DOHH2 (cell line): ENCODE data around the gene MTMR10.

Source experiments
- H3F3A ChIP-seq: fragments of 200-600 bp; sonication (generic), shearing (Covaris generic); 2 replicates; pipeline ENCODE4 v1.6.0; 2016; ENCODE audit warnings: antibody characterized with exemption, mild to moderate bottlenecking; ENCODE audit not compliant: control insufficient read depth, insufficient read depth
- H3K27ac ChIP-seq: fragments of 200-600 bp; sonication (generic); 2 replicates; pipeline ENCODE4 v1.5.1; 2014; ENCODE audit warnings: low read depth, mild to moderate bottlenecking, low read length, moderate library complexity
- H3K27me3 ChIP-seq: fragments of 200-600 bp; sonication (generic); 2 replicates; pipeline ENCODE4 v1.6.1; 2014; ENCODE audit warnings: mild to moderate bottlenecking, low read length, mixed read lengths; ENCODE audit not compliant: control insufficient read depth
- H3K36me3 ChIP-seq: fragments of 200-600 bp; sonication (generic); 2 replicates; pipeline ENCODE4 v1.6.1; 2014; ENCODE audit warnings: mild to moderate bottlenecking, low read length, moderate library complexity, mixed read lengths; ENCODE audit not compliant: control insufficient read depth
- H3K4me1 ChIP-seq: fragments of 200-600 bp; sonication (generic); 2 replicates; pipeline ENCODE4 v1.6.1; 2014; ENCODE audit warnings: mild to moderate bottlenecking, low read length, mixed read lengths; ENCODE audit not compliant: control insufficient read depth
- H3K4me2 ChIP-seq: fragments of 200-600 bp; sonication (generic); 2 replicates; pipeline ENCODE4 v1.6.0; 2014; ENCODE audit warnings: mild to moderate bottlenecking, low read length, moderate library complexity
- H3K4me3 ChIP-seq: fragments of 200-600 bp; sonication (generic); 2 replicates; pipeline ENCODE4 v1.5.1; 2014; ENCODE audit warnings: mild to moderate bottlenecking, low read length, mixed read lengths
- H3K79me2 ChIP-seq: fragments of 200-600 bp; sonication (generic); 2 replicates; pipeline ENCODE4 v1.6.1; 2014; ENCODE audit warnings: mild to moderate bottlenecking, low read length, mixed read lengths; ENCODE audit not compliant: control insufficient read depth
- H3K9me2 ChIP-seq: fragments of 200-600 bp; sonication (generic); replicated peaks from 2 replicates; pipeline ENCODE4 v1.6.1; 2014; ENCODE audit warnings: mild to moderate bottlenecking, low read length, mixed read lengths; ENCODE audit not compliant: control insufficient read depth
- H3K9me3 ChIP-seq: fragments of 200-600 bp; sonication (generic); 2 replicates; pipeline ENCODE4 v1.6.1; 2014; ENCODE audit warnings: antibody characterized with exemption, low read length, mixed read lengths; ENCODE audit not compliant: control insufficient read depth, insufficient read depth
- H4K20me1 ChIP-seq: fragments of 200-600 bp; sonication (generic); 2 replicates; pipeline ENCODE4 v1.6.0; 2014; ENCODE audit warnings: low read depth, mild to moderate bottlenecking, antibody characterized with exemption, low read length, moderate library complexity; ENCODE audit not compliant: control insufficient read depth, insufficient read depth
- EZH2phosphoT487 ChIP-seq: fragments of 200-600 bp; sonication (generic); IDR thresholded peaks from 2 replicates; pipeline ENCODE4 v1.6.1; 2017; ENCODE audit warnings: borderline replicate concordance, mild to moderate bottlenecking, antibody characterized with exemption, low read length, moderate library complexity, mixed read lengths
- TF ChIP-seq, protein P1 (sequence below): fragments of 200-600 bp; sonication (generic); IDR thresholded peaks from one replicate; pipeline ENCODE4 v1.5.1; 2014; ENCODE audit warnings: antibody characterized with exemption, mild to moderate bottlenecking, low read depth, low read length; ENCODE audit not compliant: poor library complexity, severe bottlenecking

MTMR10 gene

GRCh38 chr15:30990036-30990435, 1.4 kb downstream of the MTMR10 start:
- H3F3A ChIP-seq, result no peaks in the 10 kb centered on the region
- H3K79me2 ChIP-seq, result peaks cover 33% of the 10 kb centered on the region
- H4K20me1 ChIP-seq, result no peaks in the 10 kb centered on the region
- peak overlapping the region; percentile 56; the same call in 1 of the 2 replicates for H3K27ac ChIP-seq
- TF ChIP-seq, protein P1, sequence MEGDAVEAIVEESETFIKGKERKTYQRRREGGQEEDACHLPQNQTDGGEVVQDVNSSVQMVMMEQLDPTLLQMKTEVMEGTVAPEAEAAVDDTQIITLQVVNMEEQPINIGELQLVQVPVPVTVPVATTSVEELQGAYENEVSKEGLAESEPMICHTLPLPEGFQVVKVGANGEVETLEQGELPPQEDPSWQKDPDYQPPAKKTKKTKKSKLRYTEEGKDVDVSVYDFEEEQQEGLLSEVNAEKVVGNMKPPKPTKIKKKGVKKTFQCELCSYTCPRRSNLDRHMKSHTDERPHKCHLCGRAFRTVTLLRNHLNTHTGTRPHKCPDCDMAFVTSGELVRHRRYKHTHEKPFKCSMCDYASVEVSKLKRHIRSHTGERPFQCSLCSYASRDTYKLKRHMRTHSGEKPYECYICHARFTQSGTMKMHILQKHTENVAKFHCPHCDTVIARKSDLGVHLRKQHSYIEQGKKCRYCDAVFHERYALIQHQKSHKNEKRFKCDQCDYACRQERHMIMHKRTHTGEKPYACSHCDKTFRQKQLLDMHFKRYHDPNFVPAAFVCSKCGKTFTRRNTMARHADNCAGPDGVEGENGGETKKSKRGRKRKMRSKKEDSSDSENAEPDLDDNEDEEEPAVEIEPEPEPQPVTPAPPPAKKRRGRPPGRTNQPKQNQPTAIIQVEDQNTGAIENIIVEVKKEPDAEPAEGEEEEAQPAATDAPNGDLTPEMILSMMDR, result peak; percentile 13
- TF ChIP-seq EZH2phosphoT487, result no peak
- H3K4me2 ChIP-seq, result peak overlapping the region; percentile 95
- H3K9me3 ChIP-seq, result no peaks in the 10 kb centered on the region
- peaks cover 15% of the 10 kb centered on the region for H3K4me1 ChIP-seq
- H3K36me3 ChIP-seq, result peaks cover 15% of the 10 kb centered on the region
- no peaks in the 10 kb centered on the region for H3K9me2 ChIP-seq
- peak overlapping the region; percentile 81 for H3K4me3 ChIP-seq
- H3K27me3 ChIP-seq, result no peaks in the 10 kb centered on the region

GRCh38 chr15:30985081-30985531, 6.3 kb downstream of the MTMR10 start:
- H3K9me3 ChIP-seq, result no peaks in the 10 kb centered on the region
- no peaks in the 10 kb centered on the region for H3K9me2 ChIP-seq
- no peak overlapping the region for H3K4me3 ChIP-seq
- H3K4me2 ChIP-seq, result no peak overlapping the region
- H4K20me1 ChIP-seq, result no peaks in the 10 kb centered on the region
- peaks cover 14% of the 10 kb centered on the region for H3K4me1 ChIP-seq
- no peaks in the 10 kb centered on the region for H3K27me3 ChIP-seq
- no peak overlapping the region for H3K27ac ChIP-seq
- peaks cover 35% of the 10 kb centered on the region for H3K36me3 ChIP-seq
- peaks cover 42% of the 10 kb centered on the region for H3K79me2 ChIP-seq
- no peak for TF ChIP-seq EZH2phosphoT487
- TF ChIP-seq, protein P1, result no peak
- no peaks in the 10 kb centered on the region for H3F3A ChIP-seq

- H3K27ac ChIP-seq, result no peak overlapping the region
- H3K4me2 ChIP-seq, result no peak overlapping the region
- no peaks in the 10 kb centered on the region for H4K20me1 ChIP-seq
- TF ChIP-seq, protein P1, result no peak
- no peak for TF ChIP-seq EZH2phosphoT487
- no peaks in the 10 kb centered on the region for H3K27me3 ChIP-seq
- H3K9me3 ChIP-seq, result no peaks in the 10 kb centered on the region
- H3K36me3 ChIP-seq, result peaks cover 35% of the 10 kb centered on the region
- no peaks in the 10 kb centered on the region for H3K9me2 ChIP-seq
- H3K4me1 ChIP-seq, result peaks cover 11% of the 10 kb centered on the region
- H3F3A ChIP-seq, result no peaks in the 10 kb centered on the region
- H3K4me3 ChIP-seq, result no peak overlapping the region
- H3K79me2 ChIP-seq, result peaks cover 42% of the 10 kb centered on the region
Measured at GRCh38 chr15:30984542-30984941, 6.9 kb downstream of the MTMR10 start.

GRCh38 chr15:30984118-30984517, 7.3 kb downstream of the MTMR10 start:
- Histone ChIP-seq H3K9me3 (no peaks in the 10 kb centered on the region), H3K9me2 (no peaks in the 10 kb centered on the region), H3F3A (no peaks in the 10 kb centered on the region), H3K27me3 (no peaks in the 10 kb centered on the region), H3K4me1 (peaks cover 12% of the 10 kb centered on the region), H3K4me3 (no peak overlapping the region), H3K36me3 (peaks cover 35% of the 10 kb centered on the region), H4K20me1 (no peaks in the 10 kb centered on the region), H3K79me2 (peaks cover 44% of the 10 kb centered on the region), H3K27ac (no peak overlapping the region), H3K4me2 (no peak overlapping the region)
- TF ChIP-seq, protein P1, result no peak
- TF ChIP-seq EZH2phosphoT487, result no peak
